Measurements from ENCODE around the gene KDM1A. TPM values are rescaled to one million over a fixed set of nuclear protein-coding genes. Genes with fewer than 3 reads are reported as not detected.
A peak's percentile ranks its signal among the peaks of the same experiment; 100 is the strongest.
"Not testable (repeated sequence)": the region's sequence is repeated elsewhere in the genome, so short reads cannot be mapped to it uniquely, and the experiment has no call there.

The KDM1A gene
- polyA plus RNA-seq, 2 of the 4 experiments (the other 2 are of a cell fraction), result 66.4 to 80.3 TPM

DNA sequence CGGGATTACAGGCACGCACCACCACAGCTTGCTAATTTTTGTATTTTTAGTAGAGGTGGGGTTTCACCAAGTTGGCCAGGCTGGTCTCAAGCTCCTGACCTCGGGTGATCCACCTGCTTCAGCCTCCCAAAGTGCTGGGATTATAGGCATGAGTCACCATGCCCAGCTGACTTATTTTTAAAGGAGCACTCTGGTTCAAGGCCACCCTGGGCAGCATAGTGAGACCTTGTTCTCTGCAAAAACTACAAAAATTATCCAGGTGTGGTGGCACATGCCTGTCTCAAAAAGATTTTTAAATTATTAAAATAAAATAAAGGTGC, 38.8 kb upstream of the KDM1A start:
- not testable (repeated sequence) for DNase-seq (ENCODE audit: low read depth in 1 of 2, low spot score in 1 of 2); FAIRE-seq
- CTCF ChIA-PET, result interaction anchor here (1.2 to 1.5 kb wide), 2 partner anchors 185 to 204 kb away, joined by 3 read pairs; no protein-coding TSS in a partner anchor

DNA sequence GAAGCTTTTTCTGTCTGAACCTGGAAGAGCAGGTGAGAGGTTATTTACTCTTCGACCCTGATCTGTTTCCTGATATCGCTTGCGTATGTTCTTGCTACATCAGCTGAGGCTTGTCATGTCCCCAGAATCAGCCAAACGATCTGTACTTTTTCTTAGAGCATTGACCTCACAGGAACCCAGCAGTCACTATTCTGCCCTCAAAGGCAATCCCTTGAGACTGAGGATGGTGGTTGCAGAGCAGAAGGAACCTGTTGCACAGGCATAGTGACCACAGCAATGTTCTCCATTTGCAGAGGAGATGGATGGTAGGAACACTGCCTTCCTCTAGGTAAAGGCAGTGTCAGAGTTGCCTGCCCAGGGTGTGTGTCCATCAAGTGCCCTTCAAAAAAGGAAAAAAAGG, 35.3 kb upstream of the KDM1A start:
- Histone ChIP-seq H3K4me3 (no peak overlapping the region), H3K4me2 (no peak overlapping the region), H3K27ac (no peak overlapping the region), H3K4me1 (peaks cover 17% of the 10 kb centered on the region), H3K9me3 (no peaks in the 10 kb centered on the region)
- ChIA-PET POLR2A (no interaction called here), CTCF (interaction anchor here (0.6 kb wide), 1 partner anchor 87 kb away, joined by 3 read pairs; no protein-coding TSS in a partner anchor)
- 67% methylated on average over 4 of the region's 4 CpGs for WGBS (ENCODE audit: missing lambda C conversion rate)
- FAIRE-seq (no peak), ATAC-seq (no peak), DNase-seq (ENCODE audit: low read depth in 1 of 2, low spot score in 1 of 2) (no peak)
- TF ChIP-seq SREBF2 (IDR thresholded peaks at IDR 0.05) (no peak), FOSB (CRISPR knock-in tag; IDR thresholded peaks at IDR 0.05) (no peak), BHLHE40 (IDR thresholded peaks at IDR 0.05; ENCODE audit: low read depth, low read length) (no peak), FOXS1 (CRISPR knock-in tag; IDR thresholded peaks at IDR 0.05) (no peak), GATA3 (IDR thresholded peaks at IDR 0.05; ENCODE audit: borderline replicate concordance) (no peak), KDM5A (IDR thresholded peaks at IDR 0.05) (no peak), MAFK (IDR thresholded peaks at IDR 0.05; ENCODE audit: partially characterized antibody) (no peak), JUN (IDR thresholded peaks at IDR 0.05) (no peak), CHD4 (IDR thresholded peaks at IDR 0.05; ENCODE audit: borderline replicate concordance) (no peak), TFCP2L1 (CRISPR knock-in tag; IDR thresholded peaks at IDR 0.05) (no peak), RFX5 (IDR thresholded peaks at IDR 0.05) (no peak), NFE2L2 (conservative IDR thresholded peaks at IDR 0.05; ENCODE audit: low read length) (no peak), RARB (CRISPR knock-in tag; IDR thresholded peaks at IDR 0.05) (no peak)
- TF ChIP-seq, protein P1, sequence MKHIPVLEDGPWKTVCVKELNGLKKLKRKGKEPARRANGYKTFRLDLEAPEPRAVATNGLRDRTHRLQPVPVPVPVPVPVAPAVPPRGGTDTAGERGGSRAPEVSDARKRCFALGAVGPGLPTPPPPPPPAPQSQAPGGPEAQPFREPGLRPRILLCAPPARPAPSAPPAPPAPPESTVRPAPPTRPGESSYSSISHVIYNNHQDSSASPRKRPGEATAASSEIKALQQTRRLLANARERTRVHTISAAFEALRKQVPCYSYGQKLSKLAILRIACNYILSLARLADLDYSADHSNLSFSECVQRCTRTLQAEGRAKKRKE (CRISPR knock-in tag; IDR thresholded peaks at IDR 0.05; ENCODE audit: low read depth), result no peak
- TF ChIP-seq, protein P2, sequence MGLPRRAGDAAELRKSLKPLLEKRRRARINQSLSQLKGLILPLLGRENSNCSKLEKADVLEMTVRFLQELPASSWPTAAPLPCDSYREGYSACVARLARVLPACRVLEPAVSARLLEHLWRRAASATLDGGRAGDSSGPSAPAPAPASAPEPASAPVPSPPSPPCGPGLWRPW (IDR thresholded peaks at IDR 0.05), result no peak
- TF ChIP-seq, protein P3, sequence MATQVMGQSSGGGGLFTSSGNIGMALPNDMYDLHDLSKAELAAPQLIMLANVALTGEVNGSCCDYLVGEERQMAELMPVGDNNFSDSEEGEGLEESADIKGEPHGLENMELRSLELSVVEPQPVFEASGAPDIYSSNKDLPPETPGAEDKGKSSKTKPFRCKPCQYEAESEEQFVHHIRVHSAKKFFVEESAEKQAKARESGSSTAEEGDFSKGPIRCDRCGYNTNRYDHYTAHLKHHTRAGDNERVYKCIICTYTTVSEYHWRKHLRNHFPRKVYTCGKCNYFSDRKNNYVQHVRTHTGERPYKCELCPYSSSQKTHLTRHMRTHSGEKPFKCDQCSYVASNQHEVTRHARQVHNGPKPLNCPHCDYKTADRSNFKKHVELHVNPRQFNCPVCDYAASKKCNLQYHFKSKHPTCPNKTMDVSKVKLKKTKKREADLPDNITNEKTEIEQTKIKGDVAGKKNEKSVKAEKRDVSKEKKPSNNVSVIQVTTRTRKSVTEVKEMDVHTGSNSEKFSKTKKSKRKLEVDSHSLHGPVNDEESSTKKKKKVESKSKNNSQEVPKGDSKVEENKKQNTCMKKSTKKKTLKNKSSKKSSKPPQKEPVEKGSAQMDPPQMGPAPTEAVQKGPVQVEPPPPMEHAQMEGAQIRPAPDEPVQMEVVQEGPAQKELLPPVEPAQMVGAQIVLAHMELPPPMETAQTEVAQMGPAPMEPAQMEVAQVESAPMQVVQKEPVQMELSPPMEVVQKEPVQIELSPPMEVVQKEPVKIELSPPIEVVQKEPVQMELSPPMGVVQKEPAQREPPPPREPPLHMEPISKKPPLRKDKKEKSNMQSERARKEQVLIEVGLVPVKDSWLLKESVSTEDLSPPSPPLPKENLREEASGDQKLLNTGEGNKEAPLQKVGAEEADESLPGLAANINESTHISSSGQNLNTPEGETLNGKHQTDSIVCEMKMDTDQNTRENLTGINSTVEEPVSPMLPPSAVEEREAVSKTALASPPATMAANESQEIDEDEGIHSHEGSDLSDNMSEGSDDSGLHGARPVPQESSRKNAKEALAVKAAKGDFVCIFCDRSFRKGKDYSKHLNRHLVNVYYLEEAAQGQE (IDR thresholded peaks at IDR 0.05), result no peak
- TF ChIP-seq, protein P4, sequence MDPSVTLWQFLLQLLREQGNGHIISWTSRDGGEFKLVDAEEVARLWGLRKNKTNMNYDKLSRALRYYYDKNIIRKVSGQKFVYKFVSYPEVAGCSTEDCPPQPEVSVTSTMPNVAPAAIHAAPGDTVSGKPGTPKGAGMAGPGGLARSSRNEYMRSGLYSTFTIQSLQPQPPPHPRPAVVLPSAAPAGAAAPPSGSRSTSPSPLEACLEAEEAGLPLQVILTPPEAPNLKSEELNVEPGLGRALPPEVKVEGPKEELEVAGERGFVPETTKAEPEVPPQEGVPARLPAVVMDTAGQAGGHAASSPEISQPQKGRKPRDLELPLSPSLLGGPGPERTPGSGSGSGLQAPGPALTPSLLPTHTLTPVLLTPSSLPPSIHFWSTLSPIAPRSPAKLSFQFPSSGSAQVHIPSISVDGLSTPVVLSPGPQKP (IDR thresholded peaks at IDR 0.05; ENCODE audit: low read depth, low read length), result no peak

More for the DNA sequence above, 38.8 kb upstream of the KDM1A start:
- not testable (repeated sequence) for ATAC-seq; H3K4me3 ChIP-seq; H3K4me2 ChIP-seq; H3K9me3 ChIP-seq; TF ChIP-seq FOSL2 (IDR thresholded peaks at IDR 0.05)
- TF ChIP-seq FOSL2 (CRISPR knock-in tag; IDR thresholded peaks at IDR 0.05), result peak; percentile 20; the same call in 1 of the 2 replicates
- POLR2A ChIA-PET, result interaction anchor here (0.7 kb wide), 1 partner anchor 123 kb away, joined by 5 read pairs; no protein-coding TSS in a partner anchor
- Histone ChIP-seq H3K27ac (0 out of 6 replicates have a peak overlapping the region, but pooled peaks of 1 of the 2 experiments have one; percentile 43), H3K4me1 (peaks cover 34% of the 10 kb centered on the region)
- 95% methylated on average over 2 of the region's 3 CpGs for WGBS (ENCODE audit: missing lambda C conversion rate)

All from A549 (cell line).